ENCODE data around the gene RHOD. TPM values are rescaled to one million over a fixed set of nuclear protein-coding genes. Genes with fewer than 3 reads are reported as not detected.

Gene RHOD
- polyA plus RNA-seq, 4 donors = 10.2 to 36.5 (median 32.2) TPM

GRCh38 chr11:67027483-67027930, 29.1 kb upstream of the RHOD start:
- DNase-seq = peak; percentile 12 to 81
- Histone ChIP-seq H3K27ac (ENCODE audit: low read depth in 1 of 3, low read length in 2 of 3) (peak overlapping the region in 1 of 3 donors; percentile 6), H3K4me3 (ENCODE audit: low read depth in 1 of 3, low read length in 3 of 3) (no peak overlapping the region), H3K9me3 (ENCODE audit: control insufficient read depth in 2 of 2, insufficient read depth in 1 of 2, low read depth in 1 of 2, low read length in 1 of 2) (no peaks in the 10 kb centered on the region), H3K36me3 (ENCODE audit: control insufficient read depth in 3 of 3, insufficient read depth in 2 of 3, low read depth in 1 of 3, low read length in 3 of 3) (no peaks in the 10 kb centered on the region), H3K27me3 (ENCODE audit: control insufficient read depth in 3 of 3, insufficient read depth in 3 of 3, low read length in 3 of 3) (peaks cover 0 to 48% (median 12%) of the 10 kb centered on the region in 3 donors), H3K4me1 (ENCODE audit: control insufficient read depth in 3 of 3, insufficient read depth in 2 of 3, low read depth in 1 of 3, low read length in 2 of 3) (peaks cover 2 to 6% (median 5%) of the 10 kb centered on the region in 3 donors)
- no peak for FAIRE-seq
- 26 to 65% (median 34%) methylated on average over 12 of the region's 12 CpGs for WGBS, 3 donors

- Histone ChIP-seq H3K27me3 (ENCODE audit: control insufficient read depth in 3 of 3, insufficient read depth in 3 of 3, low read length in 3 of 3) (peaks cover 0 to 43% (median 12%) of the 10 kb centered on the region in 3 donors), H3K27ac (ENCODE audit: low read depth in 1 of 3, low read length in 2 of 3) (peak overlapping the region in 1 of 3 donors; percentile 39), H3K36me3 (ENCODE audit: control insufficient read depth in 3 of 3, insufficient read depth in 2 of 3, low read depth in 1 of 3, low read length in 3 of 3) (no peaks in the 10 kb centered on the region), H3K4me3 (ENCODE audit: low read depth in 1 of 3, low read length in 3 of 3) (no peak overlapping the region), H3K9me3 (ENCODE audit: control insufficient read depth in 2 of 2, insufficient read depth in 1 of 2, low read depth in 1 of 2, low read length in 1 of 2) (no peaks in the 10 kb centered on the region), H3K4me1 (ENCODE audit: control insufficient read depth in 3 of 3, insufficient read depth in 2 of 3, low read depth in 1 of 3, low read length in 2 of 3) (peaks cover 0 to 5% (median 2%) of the 10 kb centered on the region in 3 donors)
- FAIRE-seq (no peak), DNase-seq (peak in 1 of 2 donors; percentile 62)
- 37 to 71% (median 45%) methylated on average over 6 of the region's 6 CpGs for WGBS, 3 donors
Observed at GRCh38 chr11:67027943-67028542, 28.6 kb upstream of the RHOD start.

- 82 to 87% (median 83%) methylated on average over 6 of the region's 6 CpGs for WGBS, 3 donors
- H3K27ac ChIP-seq (ENCODE audit: low read depth in 1 of 3, low read length in 2 of 3) = no peak overlapping the region
- FAIRE-seq = no peak
- no peaks in the 10 kb centered on the region for H3K36me3 ChIP-seq (ENCODE audit: control insufficient read depth in 3 of 3, insufficient read depth in 2 of 3, low read depth in 1 of 3, low read length in 3 of 3)
- peaks cover 0 to 2% (median 2%) of the 10 kb centered on the region in 3 donors for H3K4me1 ChIP-seq (ENCODE audit: control insufficient read depth in 3 of 3, insufficient read depth in 2 of 3, low read depth in 1 of 3, low read length in 2 of 3)
- no peak for DNase-seq
- H3K27me3 ChIP-seq (ENCODE audit: control insufficient read depth in 3 of 3, insufficient read depth in 3 of 3, low read length in 3 of 3) = peaks cover 0 to 35% (median 9%) of the 10 kb centered on the region in 3 donors
- H3K9me3 ChIP-seq (ENCODE audit: control insufficient read depth in 2 of 2, insufficient read depth in 1 of 2, low read depth in 1 of 2, low read length in 1 of 2) = no peaks in the 10 kb centered on the region
- H3K4me3 ChIP-seq (ENCODE audit: low read depth in 1 of 3, low read length in 3 of 3) = no peak overlapping the region
Observed at GRCh38 chr11:67029146-67029545, 27.5 kb upstream of the RHOD start.

GRCh38 chr11:67030976-67031375, 25.7 kb upstream of the RHOD start:
- FAIRE-seq = no peak
- Histone ChIP-seq H3K27me3 (ENCODE audit: control insufficient read depth in 3 of 3, insufficient read depth in 3 of 3, low read length in 3 of 3) (peaks cover 0 to 21% (median 0%) of the 10 kb centered on the region in 3 donors), H3K4me1 (ENCODE audit: control insufficient read depth in 3 of 3, insufficient read depth in 2 of 3, low read depth in 1 of 3, low read length in 2 of 3) (peaks cover 0 to 2% (median 0%) of the 10 kb centered on the region in 3 donors)

GRCh38 chr11:67031791-67032561, 24.7 kb upstream of the RHOD start:
- Histone ChIP-seq H3K9me3 (ENCODE audit: control insufficient read depth in 2 of 2, insufficient read depth in 1 of 2, low read depth in 1 of 2, low read length in 1 of 2) (no peaks in the 10 kb centered on the region), H3K36me3 (ENCODE audit: control insufficient read depth in 3 of 3, insufficient read depth in 2 of 3, low read depth in 1 of 3, low read length in 3 of 3) (no peaks in the 10 kb centered on the region), H3K27ac (ENCODE audit: low read depth in 1 of 3, low read length in 2 of 3) (no peak overlapping the region), H3K27me3 (ENCODE audit: control insufficient read depth in 3 of 3, insufficient read depth in 3 of 3, low read length in 3 of 3) (peaks cover 0 to 15% (median 0%) of the 10 kb centered on the region in 3 donors), H3K4me1 (ENCODE audit: control insufficient read depth in 3 of 3, insufficient read depth in 2 of 3, low read depth in 1 of 3, low read length in 2 of 3) (peaks cover 0 to 2% (median 0%) of the 10 kb centered on the region in 3 donors), H3K4me3 (ENCODE audit: low read depth in 1 of 3, low read length in 3 of 3) (no peak overlapping the region)
- FAIRE-seq (no peak), DNase-seq (no peak)
- 69 to 78% (median 76%) methylated on average over 23 of the region's 23 CpGs for WGBS, 3 donors

More at GRCh38 chr11:67030976-67031375, 25.7 kb upstream of the RHOD start:
- H3K9me3 ChIP-seq (ENCODE audit: control insufficient read depth in 2 of 2, insufficient read depth in 1 of 2, low read depth in 1 of 2, low read length in 1 of 2) = no peaks in the 10 kb centered on the region
- WGBS, 3 donors = 36 to 59% (median 39%) methylated on average over 9 of the region's 9 CpGs
- no peaks in the 10 kb centered on the region for H3K36me3 ChIP-seq (ENCODE audit: control insufficient read depth in 3 of 3, insufficient read depth in 2 of 3, low read depth in 1 of 3, low read length in 3 of 3)
- no peak overlapping the region for H3K4me3 ChIP-seq (ENCODE audit: low read depth in 1 of 3, low read length in 3 of 3)
- H3K27ac ChIP-seq (ENCODE audit: low read depth in 1 of 3, low read length in 2 of 3) = no peak overlapping the region
- DNase-seq = no peak

GRCh38 chr11:67032830-67033551, 23.7 kb upstream of the RHOD start:
- no peak overlapping the region for H3K4me3 ChIP-seq (ENCODE audit: low read depth in 1 of 3, low read length in 3 of 3)
- peak; percentile 23 to 30 for DNase-seq
- no peak for FAIRE-seq
- no peaks in the 10 kb centered on the region for H3K36me3 ChIP-seq (ENCODE audit: control insufficient read depth in 3 of 3, insufficient read depth in 2 of 3, low read depth in 1 of 3, low read length in 3 of 3)
- H3K27ac ChIP-seq (ENCODE audit: low read depth in 1 of 3, low read length in 2 of 3) = no peak overlapping the region
- H3K9me3 ChIP-seq (ENCODE audit: control insufficient read depth in 2 of 2, insufficient read depth in 1 of 2, low read depth in 1 of 2, low read length in 1 of 2) = no peaks in the 10 kb centered on the region
- no peaks in the 10 kb centered on the region for H3K4me1 ChIP-seq (ENCODE audit: control insufficient read depth in 3 of 3, insufficient read depth in 2 of 3, low read depth in 1 of 3, low read length in 2 of 3)
- H3K27me3 ChIP-seq (ENCODE audit: control insufficient read depth in 3 of 3, insufficient read depth in 3 of 3, low read length in 3 of 3) = peaks cover 0 to 14% (median 0%) of the 10 kb centered on the region in 3 donors
- WGBS, 3 donors = 66 to 70% (median 70%) methylated on average over 10 to 12 of the region's 12 CpGs

GRCh38 chr11:67033661-67034166, 22.9 kb upstream of the RHOD start:
- Histone ChIP-seq H3K27ac (ENCODE audit: low read depth in 1 of 3, low read length in 2 of 3) (no peak overlapping the region), H3K4me1 (ENCODE audit: control insufficient read depth in 3 of 3, insufficient read depth in 2 of 3, low read depth in 1 of 3, low read length in 2 of 3) (no peaks in the 10 kb centered on the region), H3K36me3 (ENCODE audit: control insufficient read depth in 3 of 3, insufficient read depth in 2 of 3, low read depth in 1 of 3, low read length in 3 of 3) (no peaks in the 10 kb centered on the region), H3K27me3 (ENCODE audit: control insufficient read depth in 3 of 3, insufficient read depth in 3 of 3, low read length in 3 of 3) (peaks cover 0 to 14% (median 0%) of the 10 kb centered on the region in 3 donors), H3K9me3 (ENCODE audit: control insufficient read depth in 2 of 2, insufficient read depth in 1 of 2, low read depth in 1 of 2, low read length in 1 of 2) (no peaks in the 10 kb centered on the region), H3K4me3 (ENCODE audit: low read depth in 1 of 3, low read length in 3 of 3) (no peak overlapping the region)
- DNase-seq = no peak
- WGBS, 3 donors = 68 to 84% (median 69%) methylated on average over 8 of the region's 8 CpGs
- no peak for FAIRE-seq

GRCh38 chr11:67034350-67034749, 22.3 kb upstream of the RHOD start:
- Histone ChIP-seq H3K27ac (ENCODE audit: low read depth in 1 of 3, low read length in 2 of 3) (no peak overlapping the region), H3K36me3 (ENCODE audit: control insufficient read depth in 3 of 3, insufficient read depth in 2 of 3, low read depth in 1 of 3, low read length in 3 of 3) (no peaks in the 10 kb centered on the region), H3K9me3 (ENCODE audit: control insufficient read depth in 2 of 2, insufficient read depth in 1 of 2, low read depth in 1 of 2, low read length in 1 of 2) (no peaks in the 10 kb centered on the region), H3K4me1 (ENCODE audit: control insufficient read depth in 3 of 3, insufficient read depth in 2 of 3, low read depth in 1 of 3, low read length in 2 of 3) (no peaks in the 10 kb centered on the region), H3K4me3 (ENCODE audit: low read depth in 1 of 3, low read length in 3 of 3) (no peak overlapping the region), H3K27me3 (ENCODE audit: control insufficient read depth in 3 of 3, insufficient read depth in 3 of 3, low read length in 3 of 3) (peaks cover 0 to 9% (median 0%) of the 10 kb centered on the region in 3 donors)
- 75 to 85% (median 83%) methylated on average over 6 of the region's 6 CpGs for WGBS, 3 donors
- DNase-seq (no peak), FAIRE-seq (no peak)

All from small intestine (tissue), 7 donors.